ENCODE data around the gene SRC.

SRC gene

DNA sequence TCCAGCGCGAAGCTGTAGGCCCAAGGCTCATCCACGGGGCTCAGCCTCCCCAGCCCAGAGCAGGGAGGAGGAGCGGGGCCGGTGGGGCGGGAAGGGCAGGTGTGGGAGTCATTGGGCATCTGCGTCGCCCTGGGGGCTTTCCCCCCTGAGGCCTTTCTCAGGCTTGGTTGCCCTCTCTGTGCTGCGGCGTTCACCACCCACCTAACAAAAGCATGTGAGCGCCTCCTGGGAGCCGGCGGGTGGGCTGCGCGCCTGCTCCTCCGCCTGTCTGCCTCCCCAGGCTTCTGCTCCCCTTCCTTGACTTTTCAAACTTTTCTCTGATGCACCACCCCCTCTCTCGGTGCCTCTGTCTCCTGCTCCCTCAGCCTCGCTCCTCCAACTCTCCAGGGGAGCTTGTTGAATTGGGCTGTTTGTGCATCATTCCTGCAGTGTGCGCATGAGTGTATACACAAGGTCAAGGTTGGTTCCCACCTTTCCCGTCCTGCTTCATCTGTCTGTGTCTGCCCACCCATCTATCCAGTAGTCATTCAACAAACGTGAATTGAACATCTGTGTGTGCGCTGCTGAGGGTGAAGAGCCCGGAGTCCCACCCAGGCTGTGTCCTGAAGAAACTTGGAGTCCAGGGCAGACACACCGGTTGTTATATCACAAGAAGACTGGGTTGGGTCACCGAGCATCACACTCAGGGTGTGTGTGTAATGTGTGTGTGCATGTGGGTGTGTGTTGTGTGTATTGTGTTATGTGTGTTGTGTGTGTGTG is 92.7 kb downstream of the SRC start:
- DNase-seq (ENCODE audit: extremely low spot score, insufficient read length, low read depth) (no peak), FAIRE-seq (no peak)

GRCh38 chr20:37439223-37439933 is 93.4 kb downstream of the SRC start:
- DNase-seq (ENCODE audit: extremely low spot score, insufficient read length, low read depth) (no peak), FAIRE-seq (no peak)

DNA sequence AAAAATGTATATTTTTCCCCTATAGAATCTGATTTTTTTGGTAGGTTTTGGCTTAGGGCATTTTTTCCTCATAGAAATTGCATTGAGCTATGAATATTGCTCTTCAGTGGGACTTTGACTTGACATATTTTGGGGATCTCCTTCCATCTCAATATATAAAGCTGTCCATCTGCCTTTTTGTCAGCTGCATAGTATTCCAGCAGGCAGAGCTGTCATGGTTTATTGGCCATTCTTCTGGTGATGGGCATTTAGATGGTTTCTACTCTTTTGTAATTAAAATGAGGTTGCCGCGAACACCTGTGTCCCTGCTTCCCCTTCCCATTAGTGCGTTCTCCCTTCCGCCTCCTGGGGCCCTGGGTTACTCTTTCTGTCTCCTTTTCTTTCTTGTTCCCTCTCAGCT is 95.1 kb downstream of the SRC start:
- no peak for DNase-seq (ENCODE audit: extremely low spot score, insufficient read length, low read depth)
- no peak for FAIRE-seq

DNA sequence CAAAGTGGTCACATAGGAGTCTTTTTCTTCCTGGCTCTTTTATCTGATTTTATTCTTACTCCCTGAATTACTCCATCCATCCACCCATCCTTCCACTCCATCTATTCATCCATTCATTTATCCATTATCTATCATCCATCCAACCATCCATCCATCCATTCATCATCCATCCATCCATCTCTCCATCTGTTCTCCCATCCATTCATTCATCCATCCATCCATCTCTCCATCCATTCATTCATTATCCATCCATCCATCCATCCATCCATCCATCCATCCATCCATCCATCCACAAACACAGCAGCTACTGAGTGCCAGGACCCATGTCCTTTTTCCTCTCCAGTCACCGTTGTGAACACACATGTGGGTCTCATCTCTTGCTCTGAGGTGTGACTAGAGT is 96.6 kb downstream of the SRC start:
- no peak for DNase-seq (ENCODE audit: extremely low spot score, insufficient read length, low read depth)

GRCh38 chr20:37442986-37443385 is 97.0 kb downstream of the SRC start:
- FAIRE-seq (no peak), DNase-seq (ENCODE audit: extremely low spot score, insufficient read length, low read depth) (no peak)

More for the DNA sequence above, 96.6 kb downstream of the SRC start:
- no peak for FAIRE-seq

GRCh38 chr20:37443596-37443995 is 97.7 kb downstream of the SRC start:
- no peak for FAIRE-seq
- DNase-seq (ENCODE audit: extremely low spot score, insufficient read length, low read depth) = no peak

DNA sequence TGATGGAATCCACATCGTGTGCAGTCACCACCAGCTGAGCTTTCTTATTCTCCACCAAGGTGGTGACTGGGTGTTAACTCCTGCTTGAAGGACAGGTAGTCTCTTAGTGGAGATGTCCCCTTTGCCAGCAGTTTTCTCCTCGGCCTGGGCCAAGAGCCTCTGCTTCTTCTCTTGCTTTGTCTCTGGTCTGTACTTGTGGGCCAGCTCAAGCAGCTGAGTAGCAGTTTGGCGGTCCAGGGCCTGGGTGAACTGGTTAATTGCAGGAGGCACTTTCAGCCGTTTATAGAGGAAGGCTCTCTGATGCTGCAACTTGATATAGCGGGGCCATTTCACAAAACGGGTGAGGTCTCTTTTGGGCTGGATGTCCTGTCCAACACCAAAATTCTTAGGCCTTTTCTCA is 99.1 kb downstream of the SRC start:
- no peak for FAIRE-seq
- DNase-seq (ENCODE audit: extremely low spot score, insufficient read length, low read depth) = no peak

- FAIRE-seq (no peak), DNase-seq (ENCODE audit: extremely low spot score, insufficient read length, low read depth) (no peak)
Observed at GRCh38 chr20:37446286-37447032, 100.5 kb downstream of the SRC start.

- FAIRE-seq (no peak), DNase-seq (ENCODE audit: extremely low spot score, insufficient read length, low read depth) (no peak)
Observed at GRCh38 chr20:37447688-37448087, 101.7 kb downstream of the SRC start.

GRCh38 chr20:37449276-37449675 is 103.3 kb downstream of the SRC start:
- no peak for DNase-seq (ENCODE audit: extremely low spot score, insufficient read length, low read depth)
- no peak for FAIRE-seq

DNA sequence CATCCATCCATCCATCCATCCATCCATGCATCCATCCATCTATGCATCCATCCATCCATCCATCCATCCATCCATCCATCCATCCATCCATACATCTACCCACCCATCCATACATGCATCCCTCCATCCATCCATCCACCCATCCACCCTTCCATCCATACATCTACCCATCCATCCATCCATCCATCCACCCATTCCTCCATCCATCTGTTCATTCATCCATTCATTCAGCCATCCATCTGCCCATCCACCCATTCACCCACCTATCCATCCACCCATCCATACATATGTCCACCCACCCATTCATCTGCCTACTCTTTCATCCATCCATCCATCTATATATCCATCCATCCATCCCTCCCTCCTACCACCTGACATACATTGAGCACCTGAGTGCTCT is 104.4 kb downstream of the SRC start:
- FAIRE-seq = no peak
- DNase-seq (ENCODE audit: extremely low spot score, insufficient read length, low read depth) = no peak

- FAIRE-seq = no peak
- no peak for DNase-seq (ENCODE audit: extremely low spot score, insufficient read length, low read depth)
Observed at GRCh38 chr20:37451616-37452015, 105.7 kb downstream of the SRC start.

DNA sequence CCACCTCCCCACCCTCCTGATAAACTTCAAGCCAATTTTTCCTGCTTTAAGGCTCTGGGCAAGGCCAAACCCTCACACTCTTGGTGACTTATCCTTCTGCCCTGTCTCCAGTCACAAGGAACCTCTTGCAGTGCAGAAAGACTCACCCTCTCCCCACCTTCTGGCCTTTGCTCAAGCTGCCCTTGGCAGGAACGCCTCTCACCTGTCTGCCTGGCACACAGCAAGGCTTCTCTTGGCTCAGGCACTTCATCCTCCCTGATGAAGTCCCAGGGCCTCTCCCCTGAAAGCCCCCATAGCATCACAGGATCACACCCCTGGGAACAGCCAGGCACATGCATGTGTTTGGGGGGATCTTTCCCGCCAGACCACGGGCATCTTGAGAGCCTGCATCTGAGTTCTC is 106.3 kb downstream of the SRC start:
- FAIRE-seq = no peak
- no peak for DNase-seq (ENCODE audit: extremely low spot score, insufficient read length, low read depth)

GRCh38 chr20:37453288-37453687 is 107.3 kb downstream of the SRC start:
- no peak for FAIRE-seq
- no peak for DNase-seq (ENCODE audit: extremely low spot score, insufficient read length, low read depth)

DNA sequence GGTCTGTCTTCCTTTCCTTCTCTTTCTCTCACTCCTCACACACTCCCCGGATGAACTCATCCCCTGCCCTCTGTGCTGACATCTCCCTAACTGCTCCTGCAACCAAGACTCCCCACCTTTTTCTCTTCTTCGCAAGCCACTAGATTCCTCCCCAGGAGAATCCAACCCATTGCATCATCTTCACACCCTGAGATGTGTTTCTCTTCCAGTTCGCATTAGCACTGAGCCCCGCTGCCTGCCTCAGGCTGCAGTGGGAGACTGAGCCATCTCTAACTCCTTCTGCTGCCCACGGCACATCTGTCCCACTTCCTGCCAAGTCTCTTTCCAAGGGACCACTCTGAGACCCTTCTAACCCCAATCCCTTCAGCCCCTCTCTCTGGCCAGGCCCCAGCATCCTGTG is 107.9 kb downstream of the SRC start:
- FAIRE-seq = no peak

GRCh38 chr20:37454636-37455385 is 108.9 kb downstream of the SRC start:
- FAIRE-seq (no peak), DNase-seq (ENCODE audit: extremely low spot score, insufficient read length, low read depth) (no peak)

More for the DNA sequence above, 107.9 kb downstream of the SRC start:
- no peak for DNase-seq (ENCODE audit: extremely low spot score, insufficient read length, low read depth)

Data from GM18507 (cell line).